ENCODE measurements around the gene GGNBP2. TPM values are rescaled to one million over a fixed set of nuclear protein-coding genes. Genes with fewer than 3 reads are reported as not detected.
A peak's percentile ranks its signal among the peaks of the same experiment; 100 is the strongest.

The GGNBP2 gene
- total and polyA plus RNA-seq, 2 donors: 55.5 to 119 TPM

- 92% methylated on average over 8 of the region's 8 CpGs for WGBS
- H3K27ac ChIP-seq (ENCODE audit: low read depth in 1 of 2, low read length in 1 of 2): no peak overlapping the region
Observed at GRCh38 chr17:36593656-36594316, 49.1 kb downstream of the GGNBP2 start.

GRCh38 chr17:36594626-36595401 lies 50.1 kb downstream of the GGNBP2 start:
- no peak overlapping the region for H3K4me3 ChIP-seq (ENCODE audit: low read length in 2 of 2)
- H3K9me3 ChIP-seq (ENCODE audit: control insufficient read depth in 2 of 2, insufficient read depth in 1 of 2, low read length in 1 of 2): no peaks in the 10 kb centered on the region
- peaks cover 4 to 16% of the 10 kb centered on the region in 2 donors for H3K4me1 ChIP-seq (ENCODE audit: control insufficient read depth in 2 of 2, insufficient read depth in 2 of 2, low read length in 2 of 2)
- peaks cover 0 to 12% of the 10 kb centered on the region in 2 donors for H3K27me3 ChIP-seq (ENCODE audit: control insufficient read depth in 2 of 2, insufficient read depth in 1 of 2, low read length in 1 of 2)
- DNase-seq (ENCODE audit: low read depth in 6 of 9, low spot score in 9 of 9): no peak
- 94% methylated on average over 13 of the region's 13 CpGs for WGBS
- H3K36me3 ChIP-seq (ENCODE audit: control insufficient read depth in 2 of 2, insufficient read depth in 2 of 2, low read length in 1 of 2): peaks cover 0 to 6% of the 10 kb centered on the region in 2 donors
- no peak overlapping the region for H3K27ac ChIP-seq (ENCODE audit: low read depth in 1 of 2, low read length in 1 of 2)

More at GRCh38 chr17:36593656-36594316, 49.1 kb downstream of the GGNBP2 start:
- peaks cover 0 to 12% of the 10 kb centered on the region in 2 donors for H3K27me3 ChIP-seq (ENCODE audit: control insufficient read depth in 2 of 2, insufficient read depth in 1 of 2, low read length in 1 of 2)
- no peaks in the 10 kb centered on the region for H3K9me3 ChIP-seq (ENCODE audit: control insufficient read depth in 2 of 2, insufficient read depth in 1 of 2, low read length in 1 of 2)
- H3K36me3 ChIP-seq (ENCODE audit: control insufficient read depth in 2 of 2, insufficient read depth in 2 of 2, low read length in 1 of 2): peaks cover 0 to 14% of the 10 kb centered on the region in 2 donors
- H3K4me3 ChIP-seq (ENCODE audit: low read length in 2 of 2): no peak overlapping the region
- DNase-seq (ENCODE audit: low read depth in 6 of 9, low spot score in 9 of 9): no peak
- peaks cover 4 to 16% of the 10 kb centered on the region in 2 donors for H3K4me1 ChIP-seq (ENCODE audit: control insufficient read depth in 2 of 2, insufficient read depth in 2 of 2, low read length in 2 of 2)

- H3K9me3 ChIP-seq (ENCODE audit: control insufficient read depth in 2 of 2, insufficient read depth in 1 of 2, low read length in 1 of 2): peaks cover 0 to 2% of the 10 kb centered on the region in 2 donors
- DNase-seq (ENCODE audit: low read depth in 6 of 9, low spot score in 9 of 9): no peak
- H3K27ac ChIP-seq (ENCODE audit: low read depth in 1 of 2, low read length in 1 of 2): no peak overlapping the region
- 98% methylated on average over 6 of the region's 6 CpGs for WGBS
- H3K4me1 ChIP-seq (ENCODE audit: control insufficient read depth in 2 of 2, insufficient read depth in 2 of 2, low read length in 2 of 2): peaks cover 8 to 24% of the 10 kb centered on the region in 2 donors
- peaks cover 0 to 16% of the 10 kb centered on the region in 2 donors for H3K27me3 ChIP-seq (ENCODE audit: control insufficient read depth in 2 of 2, insufficient read depth in 1 of 2, low read length in 1 of 2)
- H3K36me3 ChIP-seq (ENCODE audit: control insufficient read depth in 2 of 2, insufficient read depth in 2 of 2, low read length in 1 of 2): no peaks in the 10 kb centered on the region
- no peak overlapping the region for H3K4me3 ChIP-seq (ENCODE audit: low read length in 2 of 2)
Observed at GRCh38 chr17:36597226-36597625, 52.5 kb downstream of the GGNBP2 start.

GRCh38 chr17:36597866-36598777 lies 53.4 kb downstream of the GGNBP2 start:
- Histone ChIP-seq H3K4me1 (ENCODE audit: control insufficient read depth in 2 of 2, insufficient read depth in 2 of 2, low read length in 2 of 2) (peaks cover 11 to 22% of the 10 kb centered on the region in 2 donors), H3K4me3 (ENCODE audit: low read length in 2 of 2) (no peak overlapping the region), H3K27ac (ENCODE audit: low read depth in 1 of 2, low read length in 1 of 2) (no peak overlapping the region), H3K9me3 (ENCODE audit: control insufficient read depth in 2 of 2, insufficient read depth in 1 of 2, low read length in 1 of 2) (peaks cover 0 to 2% of the 10 kb centered on the region in 2 donors), H3K36me3 (ENCODE audit: control insufficient read depth in 2 of 2, insufficient read depth in 2 of 2, low read length in 1 of 2) (no peaks in the 10 kb centered on the region), H3K27me3 (ENCODE audit: control insufficient read depth in 2 of 2, insufficient read depth in 1 of 2, low read length in 1 of 2) (peaks cover 0 to 11% of the 10 kb centered on the region in 2 donors)
- DNase-seq (ENCODE audit: low read depth in 6 of 9, low spot score in 9 of 9): no peak
- 96% methylated on average over 11 of the region's 11 CpGs for WGBS

GRCh38 chr17:36598951-36599401 lies 54.3 kb downstream of the GGNBP2 start:
- no peak overlapping the region for H3K27ac ChIP-seq (ENCODE audit: low read depth in 1 of 2, low read length in 1 of 2)
- H3K36me3 ChIP-seq (ENCODE audit: control insufficient read depth in 2 of 2, insufficient read depth in 2 of 2, low read length in 1 of 2): no peaks in the 10 kb centered on the region
- no peak overlapping the region for H3K4me3 ChIP-seq (ENCODE audit: low read length in 2 of 2)
- H3K4me1 ChIP-seq (ENCODE audit: control insufficient read depth in 2 of 2, insufficient read depth in 2 of 2, low read length in 2 of 2): peaks cover 11 to 20% of the 10 kb centered on the region in 2 donors
- H3K9me3 ChIP-seq (ENCODE audit: control insufficient read depth in 2 of 2, insufficient read depth in 1 of 2, low read length in 1 of 2): peaks cover 0 to 2% of the 10 kb centered on the region in 2 donors
- 96% methylated on average over 13 of the region's 13 CpGs for WGBS
- peaks cover 0 to 10% of the 10 kb centered on the region in 2 donors for H3K27me3 ChIP-seq (ENCODE audit: control insufficient read depth in 2 of 2, insufficient read depth in 1 of 2, low read length in 1 of 2)
- no peak for DNase-seq (ENCODE audit: low read depth in 6 of 9, low spot score in 9 of 9)

- Histone ChIP-seq H3K27me3 (ENCODE audit: control insufficient read depth in 2 of 2, insufficient read depth in 1 of 2, low read length in 1 of 2) (peaks cover 0 to 10% of the 10 kb centered on the region in 2 donors), H3K36me3 (ENCODE audit: control insufficient read depth in 2 of 2, insufficient read depth in 2 of 2, low read length in 1 of 2) (no peaks in the 10 kb centered on the region)
- 97% methylated on average over 11 of the region's 11 CpGs for WGBS
Observed at GRCh38 chr17:36599546-36600250, 55.0 kb downstream of the GGNBP2 start.

GRCh38 chr17:36600465-36600864 lies 55.7 kb downstream of the GGNBP2 start:
- H3K4me3 ChIP-seq (ENCODE audit: low read length in 2 of 2): no peak overlapping the region
- peaks cover 0 to 10% of the 10 kb centered on the region in 2 donors for H3K27me3 ChIP-seq (ENCODE audit: control insufficient read depth in 2 of 2, insufficient read depth in 1 of 2, low read length in 1 of 2)
- H3K9me3 ChIP-seq (ENCODE audit: control insufficient read depth in 2 of 2, insufficient read depth in 1 of 2, low read length in 1 of 2): peaks cover 0 to 2% of the 10 kb centered on the region in 2 donors

More at GRCh38 chr17:36599546-36600250, 55.0 kb downstream of the GGNBP2 start:
- DNase-seq (ENCODE audit: low read depth in 6 of 9, low spot score in 9 of 9): no peak
- Histone ChIP-seq H3K4me3 (ENCODE audit: low read length in 2 of 2) (no peak overlapping the region), H3K9me3 (ENCODE audit: control insufficient read depth in 2 of 2, insufficient read depth in 1 of 2, low read length in 1 of 2) (peaks cover 0 to 2% of the 10 kb centered on the region in 2 donors), H3K4me1 (ENCODE audit: control insufficient read depth in 2 of 2, insufficient read depth in 2 of 2, low read length in 2 of 2) (peaks cover 11 to 20% of the 10 kb centered on the region in 2 donors), H3K27ac (ENCODE audit: low read depth in 1 of 2, low read length in 1 of 2) (no peak overlapping the region)

GRCh38 chr17:36600936-36601302 lies 56.2 kb downstream of the GGNBP2 start:
- H3K9me3 ChIP-seq (ENCODE audit: control insufficient read depth in 2 of 2, insufficient read depth in 1 of 2, low read length in 1 of 2): peaks cover 0 to 2% of the 10 kb centered on the region in 2 donors
- peak overlapping the region; percentile 71 to 82 for H3K27ac ChIP-seq (ENCODE audit: low read depth in 1 of 2, low read length in 1 of 2)
- H3K4me1 ChIP-seq (ENCODE audit: control insufficient read depth in 2 of 2, insufficient read depth in 2 of 2, low read length in 2 of 2): peaks cover 11 to 20% of the 10 kb centered on the region in 2 donors
- 14% methylated on average over 10 of the region's 10 CpGs for WGBS
- peak overlapping the region; percentile 83 to 91 for H3K4me3 ChIP-seq (ENCODE audit: low read length in 2 of 2)
- DNase-seq (ENCODE audit: low read depth in 6 of 9, low spot score in 9 of 9): peak in 8 of 9 donors; percentile 8 to 71 (median 44)
- H3K27me3 ChIP-seq (ENCODE audit: control insufficient read depth in 2 of 2, insufficient read depth in 1 of 2, low read length in 1 of 2): peaks cover 0 to 10% of the 10 kb centered on the region in 2 donors
- H3K36me3 ChIP-seq (ENCODE audit: control insufficient read depth in 2 of 2, insufficient read depth in 2 of 2, low read length in 1 of 2): no peaks in the 10 kb centered on the region

More at GRCh38 chr17:36600465-36600864, 55.7 kb downstream of the GGNBP2 start:
- H3K4me1 ChIP-seq (ENCODE audit: control insufficient read depth in 2 of 2, insufficient read depth in 2 of 2, low read length in 2 of 2): peaks cover 11 to 20% of the 10 kb centered on the region in 2 donors
- no peak for DNase-seq (ENCODE audit: low read depth in 6 of 9, low spot score in 9 of 9)
- no peaks in the 10 kb centered on the region for H3K36me3 ChIP-seq (ENCODE audit: control insufficient read depth in 2 of 2, insufficient read depth in 2 of 2, low read length in 1 of 2)
- H3K27ac ChIP-seq (ENCODE audit: low read depth in 1 of 2, low read length in 1 of 2): no peak overlapping the region
- 69% methylated on average over 3 of the region's 3 CpGs for WGBS
